IMR-90 (cell line): Measurements from ENCODE around the gene SHB. TPM values are rescaled to one million over a fixed set of nuclear protein-coding genes. Genes with fewer than 3 reads are reported as not detected.

Source experiments
- ATAC-seq: fragments of 200-7000 bp; cut with Tn5 transposase; 2 replicates; pipeline ENCODE4 v1.9.1; 2020; ENCODE audit warnings: low read depth, mild to moderate bottlenecking, moderate library complexity
- BruUV-seq: library from RNA; stranded (reverse); fragments of 400-500 nt; replicated peaks from 2 replicates; lab custom pipeline; 2021; lab: Mats Ljungman, UMichigan
- CTCF ChIA-PET: fragments of 300-600 bp; formaldehyde crosslinking; extraction: SDS; loops from one replicate; lab custom pipeline; 2021; ENCODE audit warnings: antibody characterized with exemption; lab: Yijun Ruan, JAX
- POLR2A ChIA-PET: fragments of 300-600 bp; sonication (Branson Sonifier 250); formaldehyde crosslinking; loops from one replicate; lab custom pipeline; 2022; ENCODE audit warnings: antibody characterized with exemption; ENCODE audit not compliant: unreplicated experiment; lab: Charles Lee
- DNase-seq: peaks from one replicate; pipeline ENCODE4 v3.0.0; 2013
- H2AFZ ChIP-seq: replicated peaks from 2 replicates; pipeline ENCODE3; 2013; ENCODE audit warnings: low read length, mild to moderate bottlenecking; ENCODE audit not compliant: poor library complexity
- H2AK5ac ChIP-seq: 2 replicates; pipeline ENCODE4 v1.6.1; 2013; ENCODE audit warnings: low read depth, low read length, inconsistent platforms
- H2AK9ac ChIP-seq: replicated peaks from 2 replicates; pipeline ENCODE3; 2013; ENCODE audit warnings: mild to moderate bottlenecking, low read depth, low read length, moderate library complexity; ENCODE audit not compliant: poor library complexity
- H2BK120ac ChIP-seq: 2 replicates; pipeline ENCODE4 v1.6.1; 2013; ENCODE audit warnings: low read depth, low read length, inconsistent platforms
- H2BK15ac ChIP-seq: 3 replicates; pipeline ENCODE4 v1.6.1; 2013; ENCODE audit warnings: low read depth, low read length, inconsistent platforms
- H2BK20ac ChIP-seq: 2 replicates; pipeline ENCODE4 v1.6.1; 2013; ENCODE audit warnings: low read depth, mild to moderate bottlenecking, inconsistent platforms, low read length, moderate library complexity
- H2BK5ac ChIP-seq: 2 replicates; pipeline ENCODE4 v1.6.1; 2013; ENCODE audit warnings: mild to moderate bottlenecking, low read depth, low read length, inconsistent platforms; ENCODE audit not compliant: poor library complexity, severe bottlenecking
- H3K14ac ChIP-seq: replicated peaks from 2 replicates; pipeline ENCODE4 v1.6.1; 2013; ENCODE audit warnings: low read depth, low read length, inconsistent platforms
- H3K18ac ChIP-seq: 2 replicates; pipeline ENCODE4 v1.6.1; 2013; ENCODE audit warnings: low read depth, low read length, control low read depth
- H3K23ac ChIP-seq: 2 replicates; pipeline ENCODE4 v1.6.1; 2013; ENCODE audit warnings: low read depth, low read length, inconsistent platforms
- H3K27ac ChIP-seq: 2 replicates; pipeline ENCODE4 v1.5.1; 2013; ENCODE audit warnings: mild to moderate bottlenecking, control low read depth, low read length; ENCODE audit not compliant: insufficient read depth
- H3K27me3 ChIP-seq: 2 replicates; pipeline ENCODE4 v1.6.1; 2013; ENCODE audit warnings: low read length; ENCODE audit not compliant: control insufficient read depth, insufficient read depth
- H3K36me3 ChIP-seq: 2 replicates; pipeline ENCODE4 v1.6.1; 2013; ENCODE audit warnings: low read length, mixed read lengths; ENCODE audit not compliant: control insufficient read depth, insufficient read depth
- H3K4ac ChIP-seq: 2 replicates; pipeline ENCODE4 v1.6.1; 2013; ENCODE audit warnings: low read depth, low read length, inconsistent platforms
- H3K4me1 ChIP-seq: 2 replicates; pipeline ENCODE4 v1.6.1; 2013; ENCODE audit warnings: low read length, mixed read lengths; ENCODE audit not compliant: control insufficient read depth, insufficient read depth
- H3K4me2 ChIP-seq: 2 replicates; pipeline ENCODE4 v1.6.1; 2013; ENCODE audit warnings: low read depth, mild to moderate bottlenecking, control low read depth, low read length, moderate library complexity
- H3K4me3 ChIP-seq: 2 replicates; pipeline ENCODE4 v1.5.1; 2013; ENCODE audit warnings: low read depth, mild to moderate bottlenecking, control low read depth, low read length, moderate library complexity; ENCODE audit not compliant: insufficient read depth
- H3K56ac ChIP-seq: 2 replicates; pipeline ENCODE4 v1.6.1; 2013; ENCODE audit warnings: low read length, inconsistent platforms; ENCODE audit not compliant: insufficient read depth; ENCODE audit errors: extremely low read depth
- H3K79me1 ChIP-seq, 2 experiments: 2 replicates each; pipeline ENCODE4 v1.6.1; 2013; ENCODE audit warnings: low read length in 2 of 2, inconsistent platforms in 1 of 2, low read depth in 1 of 2
- H3K9ac ChIP-seq: 2 replicates; pipeline ENCODE4 v1.6.1; 2013; ENCODE audit warnings: low read depth, low read length, control low read depth
- H3K9me1 ChIP-seq: 2 replicates; pipeline ENCODE4 v1.6.1; 2013; ENCODE audit warnings: low read length, inconsistent platforms; ENCODE audit not compliant: insufficient read depth
- H3K9me3 ChIP-seq: 2 replicates; pipeline ENCODE4 v1.6.1; 2013; ENCODE audit warnings: low read length; ENCODE audit not compliant: control insufficient read depth, insufficient read depth
- H4K20me1 ChIP-seq: 2 replicates; pipeline ENCODE4 v1.6.1; 2013; ENCODE audit warnings: low read length, inconsistent platforms; ENCODE audit not compliant: insufficient read depth
- H4K5ac ChIP-seq: 2 replicates; pipeline ENCODE4 v1.6.1; 2013; ENCODE audit warnings: mild to moderate bottlenecking, low read depth, low read length, control low read depth
- H4K8ac ChIP-seq, 2 experiments: 2 replicates each; pipeline ENCODE4 v1.6.1; 2013; ENCODE audit warnings: low read depth in 2 of 2, low read length in 2 of 2, control low read depth in 1 of 2, inconsistent platforms in 1 of 2
- H4K91ac ChIP-seq: 2 replicates; pipeline ENCODE4 v1.6.1; 2013; ENCODE audit warnings: low read depth, low read length, inconsistent platforms; ENCODE audit not compliant: insufficient read depth
- BHLHE40 ChIP-seq: fragments of 150-350 bp; IDR thresholded peaks from 2 replicates; pipeline ENCODE4 v1.6.1; 2016; ENCODE audit warnings: mild to moderate bottlenecking, low read depth, low read length
- CEBPB ChIP-seq: IDR thresholded peaks from 2 replicates; pipeline ENCODE4 v1.6.1; 2012; ENCODE audit warnings: low read depth, low read length, improper control_type of control experiment
- CHD1 ChIP-seq: IDR thresholded peaks from 2 replicates; pipeline ENCODE4 v1.6.1; 2012; ENCODE audit warnings: low read depth, low read length, improper control_type of control experiment
- FOS ChIP-seq: fragments of 150-350 bp; IDR thresholded peaks from 2 replicates; pipeline ENCODE4 v1.6.1; 2016; ENCODE audit warnings: low read depth, low read length
- MAZ ChIP-seq: IDR thresholded peaks from 2 replicates; pipeline ENCODE4 v1.6.1; 2012; ENCODE audit warnings: low read depth, mild to moderate bottlenecking, low read length, improper control_type of control experiment, moderate library complexity, borderline replicate concordance
- POLR2A ChIP-seq: IDR thresholded peaks from 2 replicates; pipeline ENCODE4 v1.6.1; 2012; ENCODE audit warnings: mild to moderate bottlenecking, low read depth, low read length
- RAD21 ChIP-seq: IDR thresholded peaks from 2 replicates; pipeline ENCODE4 v1.6.1; 2012; ENCODE audit warnings: low read length, improper control_type of control experiment
- SMC3 ChIP-seq: fragments of 150-350 bp; IDR thresholded peaks from 2 replicates; pipeline ENCODE4 v1.6.1; 2016; ENCODE audit warnings: low read depth, mild to moderate bottlenecking, antibody characterized with exemption, low read length, moderate library complexity
- dilution Hi-C: fragments of 300-500 bp; cut with HindIII; formaldehyde crosslinking; loops from one replicate; pipeline ENCODE4 v1.14.3; 2018; ENCODE audit warnings: low sequenced_read_pairs; ENCODE audit not compliant: unreplicated experiment
- in situ Hi-C: fragments of 300-500 bp; cut with MboI; formaldehyde crosslinking; loops from 3 replicates; pipeline ENCODE4 v1.14.3; 2019; ENCODE audit warnings: low sequenced_read_pairs, inconsistent platforms, mixed read lengths
- intact Hi-C: fragments of 100-400 bp; cut with micrococcal nuclease; formaldehyde crosslinking; loops from 2 replicates; pipeline ENCODE4 v1.10.0; 2022
- polyA plus RNA-seq, 3 experiments: library from polyadenylated mRNA; depleted of rRNA; stranded (reverse); fragments of >200 nt; gene quantifications; 2 replicates each; pipeline ENCODE4 v1.2.3, GENCODE V29; 2012; ENCODE audit warnings: low replicate concordance in 1 of 3
- total RNA-seq: library from RNA; depleted of rRNA; stranded (reverse); fragments of >200 nt; gene quantifications from 2 replicates; pipeline ENCODE4 v1.2.3, GENCODE V29; 2012
- TF ChIP-seq, protein P1 (sequence below): fragments of 150-350 bp; IDR thresholded peaks from 2 replicates; pipeline ENCODE4 v1.6.1; 2016; ENCODE audit warnings: low read depth, mild to moderate bottlenecking, low read length, moderate library complexity, borderline replicate concordance

SHB gene
- total and polyA plus RNA-seq, 2 of the 4 experiments (the other 2 are of a cell fraction) = 6.1 to 20.4 TPM

DNA sequence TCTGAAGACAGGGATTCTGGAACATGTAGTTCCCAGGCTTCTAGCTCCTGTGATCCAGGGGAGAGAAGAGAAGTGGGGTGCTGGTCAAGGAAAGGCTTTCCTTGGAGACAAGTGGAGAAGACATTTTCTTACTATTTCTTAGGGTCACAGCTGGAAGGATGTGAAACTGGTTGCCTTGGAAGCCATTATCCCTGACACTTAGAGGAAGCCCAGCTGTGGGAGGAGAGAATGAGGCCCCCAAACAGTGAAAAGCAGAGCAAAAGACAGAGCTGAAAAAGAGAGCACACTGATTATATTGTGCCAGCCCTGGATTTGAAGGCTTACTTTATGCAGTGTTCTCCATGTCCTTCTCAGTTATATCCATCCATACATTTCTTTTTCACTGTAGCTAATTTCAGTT is 17.5 kb upstream of the SHB start:
- no peak for ATAC-seq
- BruUV-seq = no TSS peak
- intact Hi-C loops (loop anchor here (5.0 kb wide), 5 partner anchors 56 to 316 kb away; no protein-coding TSS in a partner anchor), dilution Hi-C loops (no loop called here), in situ Hi-C loops (loop anchor here (10.0 kb wide), 1 partner anchor 278 kb away; no protein-coding TSS in a partner anchor)
- Histone ChIP-seq H4K5ac (no peak overlapping the region), H2AFZ (no peak overlapping the region), H2BK20ac (no peak overlapping the region), H3K9me3 (no peaks in the 10 kb centered on the region), H4K8ac (no peak overlapping the region), H2BK5ac (no peak overlapping the region), H3K27me3 (no peaks in the 10 kb centered on the region), H4K91ac (no peak overlapping the region), H2AK5ac (no peak overlapping the region), H3K9ac (no peak overlapping the region), H3K56ac (no peak overlapping the region), H3K4me3 (no peak overlapping the region), H3K27ac (no peak overlapping the region), H3K4me1 (peaks cover 9% of the 10 kb centered on the region), H3K9me1 (peaks cover 7% of the 10 kb centered on the region; the same call in 1 of the 2 replicates), H2BK120ac (no peak overlapping the region), H2AK9ac (no peak overlapping the region), H3K36me3 (no peaks in the 10 kb centered on the region), H4K20me1 (no peaks in the 10 kb centered on the region), H3K23ac (no peak overlapping the region), H3K18ac (no peak overlapping the region), H3K4me2 (no peak overlapping the region), H3K14ac (no peak overlapping the region), H3K79me1 (no peaks in the 10 kb centered on the region), H2BK15ac (no peak overlapping the region), H3K4ac (no peak overlapping the region)
- no peak for TF ChIP-seq CEBPB
- TF ChIP-seq FOS = no peak
- no peak for TF ChIP-seq MAZ
- TF ChIP-seq, protein P1, sequence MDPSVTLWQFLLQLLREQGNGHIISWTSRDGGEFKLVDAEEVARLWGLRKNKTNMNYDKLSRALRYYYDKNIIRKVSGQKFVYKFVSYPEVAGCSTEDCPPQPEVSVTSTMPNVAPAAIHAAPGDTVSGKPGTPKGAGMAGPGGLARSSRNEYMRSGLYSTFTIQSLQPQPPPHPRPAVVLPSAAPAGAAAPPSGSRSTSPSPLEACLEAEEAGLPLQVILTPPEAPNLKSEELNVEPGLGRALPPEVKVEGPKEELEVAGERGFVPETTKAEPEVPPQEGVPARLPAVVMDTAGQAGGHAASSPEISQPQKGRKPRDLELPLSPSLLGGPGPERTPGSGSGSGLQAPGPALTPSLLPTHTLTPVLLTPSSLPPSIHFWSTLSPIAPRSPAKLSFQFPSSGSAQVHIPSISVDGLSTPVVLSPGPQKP = no peak
- TF ChIP-seq POLR2A = no peak
- no peak for TF ChIP-seq BHLHE40
- TF ChIP-seq CHD1 = no peak
- TF ChIP-seq SMC3 = no peak
- TF ChIP-seq RAD21 = no peak
- CTCF ChIA-PET = interaction anchor here (0.6 kb wide), 1 partner anchor 117 kb away, joined by 4 read pairs; no protein-coding TSS in a partner anchor
- DNase-seq = no peak
- POLR2A ChIA-PET = no interaction called here
